Loucy (cell line): Measurements from ENCODE around the gene LBX1.

Experiments
- EZH2phosphoT487 ChIP-seq: fragments of 200-600 bp; IDR thresholded peaks from 2 replicates; pipeline ENCODE4 v1.6.1; 2018; ENCODE audit warnings: antibody characterized with exemption, mild to moderate bottlenecking, moderate library complexity, borderline replicate concordance
- TF ChIP-seq, protein P1 (sequence below): fragments of 200-600 bp; sonication (generic); conservative IDR thresholded peaks from 2 replicates; pipeline ENCODE4 v1.5.1; 2014; ENCODE audit warnings: mild to moderate bottlenecking, antibody characterized with exemption, low read length

DNA sequence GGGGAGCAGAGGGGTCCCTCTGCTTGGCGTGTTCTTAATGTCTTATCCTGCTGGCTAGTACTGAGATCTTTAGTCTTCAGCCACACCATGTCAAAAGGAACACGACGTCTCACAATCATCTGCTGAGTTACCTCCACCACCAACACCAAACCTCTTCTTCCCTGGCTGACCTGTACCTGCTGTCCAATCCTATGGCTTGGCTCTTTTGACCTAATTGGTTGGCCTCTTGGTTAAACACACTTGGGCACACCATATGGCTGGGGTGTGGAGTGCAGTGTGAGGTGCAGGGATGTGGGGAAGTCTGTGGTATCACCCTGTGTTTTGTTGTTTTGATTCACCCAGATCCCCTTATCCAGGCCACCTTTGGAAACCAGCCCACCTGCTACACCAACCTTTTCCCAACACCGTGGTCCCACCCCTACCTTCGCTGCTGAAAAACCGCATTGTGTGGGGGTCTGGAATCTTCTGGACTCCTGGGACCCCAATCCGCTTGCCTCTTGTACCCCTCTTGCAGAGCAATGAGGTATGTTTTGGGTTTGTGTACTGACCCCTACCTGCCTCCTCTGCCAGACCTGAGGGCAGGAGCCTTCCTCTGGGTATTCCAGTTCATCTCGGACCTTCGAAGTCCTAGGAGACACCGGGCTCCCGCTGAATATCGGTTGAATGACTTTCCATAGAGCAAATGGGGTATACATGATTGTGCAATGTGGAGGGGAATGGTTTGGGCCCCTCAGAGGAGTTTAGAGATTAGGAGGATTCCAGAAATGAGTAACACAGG lies 2.8 kb upstream of the LBX1 start:
- TF ChIP-seq, protein P1, sequence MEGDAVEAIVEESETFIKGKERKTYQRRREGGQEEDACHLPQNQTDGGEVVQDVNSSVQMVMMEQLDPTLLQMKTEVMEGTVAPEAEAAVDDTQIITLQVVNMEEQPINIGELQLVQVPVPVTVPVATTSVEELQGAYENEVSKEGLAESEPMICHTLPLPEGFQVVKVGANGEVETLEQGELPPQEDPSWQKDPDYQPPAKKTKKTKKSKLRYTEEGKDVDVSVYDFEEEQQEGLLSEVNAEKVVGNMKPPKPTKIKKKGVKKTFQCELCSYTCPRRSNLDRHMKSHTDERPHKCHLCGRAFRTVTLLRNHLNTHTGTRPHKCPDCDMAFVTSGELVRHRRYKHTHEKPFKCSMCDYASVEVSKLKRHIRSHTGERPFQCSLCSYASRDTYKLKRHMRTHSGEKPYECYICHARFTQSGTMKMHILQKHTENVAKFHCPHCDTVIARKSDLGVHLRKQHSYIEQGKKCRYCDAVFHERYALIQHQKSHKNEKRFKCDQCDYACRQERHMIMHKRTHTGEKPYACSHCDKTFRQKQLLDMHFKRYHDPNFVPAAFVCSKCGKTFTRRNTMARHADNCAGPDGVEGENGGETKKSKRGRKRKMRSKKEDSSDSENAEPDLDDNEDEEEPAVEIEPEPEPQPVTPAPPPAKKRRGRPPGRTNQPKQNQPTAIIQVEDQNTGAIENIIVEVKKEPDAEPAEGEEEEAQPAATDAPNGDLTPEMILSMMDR = no peak
- TF ChIP-seq EZH2phosphoT487 = no peak
